ENCODE data around the gene AGAP5. TPM values are rescaled to one million over a fixed set of nuclear protein-coding genes. Genes with fewer than 3 reads are reported as not detected.

Gene AGAP5
- total and polyA plus RNA-seq, 10 of the 15 experiments (the other 5 are each of a cell fraction or from before 2014, with no cell fraction given): 0.68 to 8.5 (median 6.7) TPM; not detected in 1

- ChIA-PET SMC1A (ENCODE audit: uncharacterized antibody, unreplicated experiment) (interaction anchor here (2.1 to 4.7 kb wide), 2 partner anchors 11 to 147 kb away, joined by 6 to 35 read pairs; partner anchors contain the start of gene SEC24C), CTCF (no interaction called here), POLR2A (interaction anchor here (2.4 to 3.7 kb wide), 2 partner anchors 11 kb away, joined by 13 to 38 read pairs; partner anchors contain the start of gene SEC24C), RAD21 (ENCODE audit: unreplicated experiment) (interaction anchor here (2.8 kb wide), 1 partner anchor 26 kb away, joined by 19 read pairs; no protein-coding TSS in a partner anchor)
- Histone ChIP-seq H4K20me1 (ENCODE audit: control insufficient read depth, insufficient read depth) (no peaks in the 10 kb centered on the region), H3K4me3 (no peak overlapping the region), H3K4me1 (ENCODE audit: control insufficient read depth, insufficient read depth, low read length) (no peaks in the 10 kb centered on the region; the same call in 1 of the 2 replicates), H3K4me2 (ENCODE audit: control insufficient read depth, insufficient read depth) (no peak overlapping the region), H2AFZ (ENCODE audit: control insufficient read depth, low read depth, low read length) (no peak overlapping the region), H3K36me3 (ENCODE audit: control insufficient read depth in 2 of 2, insufficient read depth in 2 of 2, low read length in 1 of 2) (no peaks in the 10 kb centered on the region; a peak in 1 of 4 replicates), H3K9ac (ENCODE audit: control insufficient read depth, insufficient read depth, low read length) (no peak overlapping the region), H3K27ac (ENCODE audit: control insufficient read depth, insufficient read depth) (no peak overlapping the region), H3K9me3 (replicated peaks; ENCODE audit: control insufficient read depth, insufficient read depth, low read length) (no peaks in the 10 kb centered on the region), H3K27me3 (replicated peaks in 1 of 2; ENCODE audit: control insufficient read depth in 2 of 2, insufficient read depth in 2 of 2, low read length in 1 of 2) (no peaks in the 10 kb centered on the region), H3K79me2 (ENCODE audit: control insufficient read depth, insufficient read depth, low read length) (peaks cover 24% of the 10 kb centered on the region)
- in situ Hi-C loops (cut with MboI): no loop called here
- TF ChIP-seq MYC (IDR thresholded peaks at IDR 0.05; ENCODE audit: insufficient read depth, insufficient read length, insufficient replicate concordance, low read length, severe bottlenecking) (no peak), MLLT1 (IDR thresholded peaks at IDR 0.05) (no peak), CREM (IDR thresholded peaks at IDR 0.05; ENCODE audit: low read depth) (no peak), CREB1 (IDR thresholded peaks at IDR 0.05; ENCODE audit: low read depth) (no peak), GATAD2B (conservative IDR thresholded peaks at IDR 0.05; ENCODE audit: low read depth) (no peak), USF1 (IDR thresholded peaks at IDR 0.05; ENCODE audit: borderline replicate concordance, extremely low read length, insufficient read depth, low read depth, low read length) (no peak), SREBF2 (IDR thresholded peaks at IDR 0.05; ENCODE audit: low read length) (no peak), MEF2B (IDR thresholded peaks at IDR 0.05; ENCODE audit: partially characterized antibody, poor library complexity, severe bottlenecking) (no peak), LARP7 (IDR thresholded peaks at IDR 0.05) (no peak), ZBTB11 (CRISPR knock-in tag; IDR thresholded peaks at IDR 0.05) (no peak), FOXK2 (IDR thresholded peaks at IDR 0.05) (no peak), SP1 (IDR thresholded peaks at IDR 0.05; ENCODE audit: low read depth, low read length) (no peak), SMARCA5 (IDR thresholded peaks at IDR 0.05) (no peak), HDGF (IDR thresholded peaks at IDR 0.05) (no peak), PAX8 (IDR thresholded peaks at IDR 0.05) (no peak)
- WGBS (ENCODE audit: insufficient coverage, insufficient replicate concordance, low lambda C conversion rate, missing lambda C conversion rate): 97% methylated on average over 20 of the region's 20 CpGs
- intact Hi-C loops (cut with micrococcal nuclease; ENCODE audit: unreplicated experiment): no loop called here
- DNase-seq (ENCODE audit: low read depth, low spot score) (no peak), ATAC-seq (no peak), FAIRE-seq (no peak)
- BruUV-seq (replicated peaks): no TSS peak
Measured at GRCh38 chr10:73732426-73732825, 34.5 kb upstream of the AGAP5 start.
